H1 (cell line): ENCODE data around the gene RELB. TPM values are rescaled to one million over a fixed set of nuclear protein-coding genes. Genes with fewer than 3 reads are reported as not detected.

Source experiments
- BCL11A ChIP-seq, 2 experiments: IDR thresholded peaks; one replicate each; pipeline ENCODE4 v1.6.1; 2011; ENCODE audit warnings: low read depth in 2 of 2, low read length in 2 of 2, mild to moderate bottlenecking in 2 of 2
- BRCA1 ChIP-seq: IDR thresholded peaks from 2 replicates; pipeline ENCODE4 v1.6.1; 2012; ENCODE audit warnings: low read depth, low read length, improper control_type of control experiment
- CBX5 ChIP-seq: fragments of 300-800, 300-1000 bp; sonication (generic); IDR thresholded peaks from 2 replicates; pipeline ENCODE4 v1.7.1; 2016; ENCODE audit warnings: antibody characterized with exemption, low read length, low read depth
- CREB1 ChIP-seq: IDR thresholded peaks from 2 replicates; pipeline ENCODE4 v1.6.1; 2012; ENCODE audit warnings: inconsistent platforms
- CTBP2 ChIP-seq: IDR thresholded peaks from 2 replicates; pipeline ENCODE4 v1.7.0; 2011; ENCODE audit warnings: borderline replicate concordance, mild to moderate bottlenecking, moderate library complexity, mixed read lengths, low read length; ENCODE audit not compliant: insufficient read depth, insufficient read length
- GTF2F1 ChIP-seq: IDR thresholded peaks from 2 replicates; pipeline ENCODE4 v1.6.1; 2012; ENCODE audit warnings: low read depth, low read length, improper control_type of control experiment, borderline replicate concordance
- JUN ChIP-seq: IDR thresholded peaks from 2 replicates; pipeline ENCODE4 v1.6.1; 2011; ENCODE audit warnings: low read depth, mild to moderate bottlenecking, improper control_type of control experiment, low read length
- KDM1A ChIP-seq: fragments of 200-600, 300-600 bp; sonication (generic); IDR thresholded peaks from 2 replicates; pipeline ENCODE4 v1.7.1; 2016; ENCODE audit warnings: mild to moderate bottlenecking, low read length, borderline replicate concordance
- KDM5A ChIP-seq: fragments of 200-600 bp; IDR thresholded peaks from 2 replicates; pipeline ENCODE4 v1.7.1; 2012; ENCODE audit warnings: mild to moderate bottlenecking, low read length, inconsistent platforms, mixed read lengths
- PHF8 ChIP-seq: fragments of 200-600 bp; sonication (generic); conservative IDR thresholded peaks from 2 replicates; pipeline ENCODE4 v1.7.1; 2012; ENCODE audit warnings: low read depth, mild to moderate bottlenecking, inconsistent platforms, low read length, moderate library complexity
- POLR2A ChIP-seq, 2 experiments: IDR thresholded peaks; 1 replicate in 1 of 2; 2 replicates in 1 of 2; pipeline ENCODE4 v1.6.1; 2011; ENCODE audit warnings: low read depth in 2 of 2, low read length in 2 of 2, mild to moderate bottlenecking in 2 of 2; ENCODE audit errors: control extremely low read depth in 1 of 2
- RFX5 ChIP-seq: IDR thresholded peaks from 2 replicates; pipeline ENCODE4 v1.6.1; 2011; ENCODE audit warnings: low read depth, low read length, improper control_type of control experiment, borderline replicate concordance
- RXRA ChIP-seq: IDR thresholded peaks from 2 replicates; pipeline ENCODE4 v1.6.1; 2011; ENCODE audit warnings: low read depth, mild to moderate bottlenecking, low read length, moderate library complexity; ENCODE audit not compliant: insufficient read depth
- SAP30 ChIP-seq: fragments of 300-600 bp; sonication (generic); IDR thresholded peaks from 2 replicates; pipeline ENCODE4 v1.7.1; 2012; ENCODE audit warnings: low read length, moderate library complexity, mild to moderate bottlenecking, inconsistent platforms; ENCODE audit not compliant: insufficient read depth, insufficient replicate concordance
- SIRT6 ChIP-seq: IDR thresholded peaks from one replicate; pipeline ENCODE4 v1.7.1; 2012; ENCODE audit warnings: low read length, inconsistent platforms
- SIX5 ChIP-seq: IDR thresholded peaks from 2 replicates; pipeline ENCODE4 v1.6.1; 2011; ENCODE audit warnings: mild to moderate bottlenecking, low read depth, low read length
- SP2 ChIP-seq: IDR thresholded peaks from 2 replicates; pipeline ENCODE4 v1.6.1; 2012; ENCODE audit warnings: mild to moderate bottlenecking, low read length, inconsistent platforms
- SUZ12 ChIP-seq: fragments of 200-600 bp; sonication (generic); IDR thresholded peaks from 2 replicates; pipeline ENCODE4 v1.6.1; 2012; ENCODE audit warnings: mild to moderate bottlenecking, inconsistent platforms, low read length, moderate library complexity, mixed read lengths
- TAF1 ChIP-seq: IDR thresholded peaks from 2 replicates; pipeline ENCODE4 v1.6.1; 2011; ENCODE audit warnings: mild to moderate bottlenecking, low read depth, low read length
- TAF7 ChIP-seq: optimal IDR thresholded peaks from 2 replicates; pipeline ENCODE3; 2011; ENCODE audit warnings: low read depth, mild to moderate bottlenecking, inconsistent platforms, low read length, moderate library complexity, borderline replicate concordance
- TCF12 ChIP-seq: IDR thresholded peaks from 2 replicates; pipeline ENCODE4 v1.6.1; 2011; ENCODE audit warnings: low read depth, mild to moderate bottlenecking, low read length
- polyA plus RNA-seq, 7 experiments: library from polyadenylated mRNA; depleted of rRNA in 3 of 7; stranded (reverse) in 5 of 7; unstranded in 2 of 7; fragments of >200 nt in 5 of 7; fragments of 200-250 nt in 2 of 7; gene quantifications; 1 replicate in 5 of 7; 2 replicates in 1 of 7; 4 replicates in 1 of 7; pipeline versions ENCODE4 v1.2.1 to v1.2.3, GENCODE V29; 2011 to 2013; ENCODE audit warnings: missing spikeins in 2 of 7, mixed read lengths in 2 of 7
- total RNA-seq: library from RNA; stranded (reverse); fragmentation: NEBNext Ultra II Directional; extraction: Animal tissue kit (Norgen Biotek cat#: 25700); gene quantifications from 2 replicates; pipeline ENCODE4 v1.2.1, GENCODE V29; 2021
- TF ChIP-seq, protein P1 (sequence below), 3 experiments: IDR thresholded peaks; 1 replicate in 2 of 3; 2 replicates in 1 of 3; pipeline versions ENCODE4 v1.5.1 to v1.6.1; 2011; ENCODE audit warnings: low read length in 3 of 3, mild to moderate bottlenecking in 3 of 3, inconsistent platforms in 2 of 3, low read depth in 1 of 3, moderate library complexity in 1 of 3; ENCODE audit not compliant: insufficient read depth in 1 of 3; ENCODE audit errors: control extremely low read depth in 1 of 3
- TF ChIP-seq, protein P2 (sequence below): IDR thresholded peaks from 2 replicates; pipeline ENCODE4 v1.6.1; 2012; ENCODE audit warnings: inconsistent platforms

Gene RELB
- total and polyA plus RNA-seq, 2 of the 8 experiments (the other 6 are each of a cell fraction or from before 2014, with no cell fraction given), result 10.0 to 13.1 TPM

DNA sequence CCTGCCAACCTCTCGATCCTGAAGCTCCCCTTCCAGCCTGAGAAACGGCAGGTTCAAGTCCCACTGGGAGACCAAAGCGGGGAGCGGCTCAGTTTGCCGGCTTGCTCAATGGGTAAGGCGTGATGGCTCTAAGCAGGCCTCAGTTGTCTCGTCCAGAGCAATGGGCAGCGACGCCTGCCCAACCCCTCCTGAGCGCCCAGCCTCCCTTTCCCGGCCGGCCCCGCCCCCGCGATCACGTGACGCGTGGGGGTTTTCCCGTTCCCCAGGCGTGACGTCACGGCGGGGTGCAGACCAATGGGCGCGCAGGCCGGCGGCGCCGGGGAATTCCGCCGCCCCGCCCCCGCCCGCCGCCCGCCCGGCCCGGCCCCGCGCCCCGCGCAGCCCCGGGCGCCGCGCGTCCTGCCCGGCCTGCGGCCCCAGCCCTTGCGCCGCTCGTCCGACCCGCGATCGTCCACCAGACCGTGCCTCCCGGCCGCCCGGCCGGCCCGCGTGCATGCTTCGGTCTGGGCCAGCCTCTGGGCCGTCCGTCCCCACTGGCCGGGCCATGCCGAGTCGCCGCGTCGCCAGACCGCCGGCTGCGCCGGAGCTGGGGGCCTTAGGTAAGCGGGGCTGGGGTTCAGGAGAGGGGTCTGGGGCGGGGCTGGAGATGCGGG lies at the start of gene RELB (continued):
- peak; percentile 90; the same call in 1 of the 2 replicates for TF ChIP-seq PHF8
- TF ChIP-seq, protein P1, sequence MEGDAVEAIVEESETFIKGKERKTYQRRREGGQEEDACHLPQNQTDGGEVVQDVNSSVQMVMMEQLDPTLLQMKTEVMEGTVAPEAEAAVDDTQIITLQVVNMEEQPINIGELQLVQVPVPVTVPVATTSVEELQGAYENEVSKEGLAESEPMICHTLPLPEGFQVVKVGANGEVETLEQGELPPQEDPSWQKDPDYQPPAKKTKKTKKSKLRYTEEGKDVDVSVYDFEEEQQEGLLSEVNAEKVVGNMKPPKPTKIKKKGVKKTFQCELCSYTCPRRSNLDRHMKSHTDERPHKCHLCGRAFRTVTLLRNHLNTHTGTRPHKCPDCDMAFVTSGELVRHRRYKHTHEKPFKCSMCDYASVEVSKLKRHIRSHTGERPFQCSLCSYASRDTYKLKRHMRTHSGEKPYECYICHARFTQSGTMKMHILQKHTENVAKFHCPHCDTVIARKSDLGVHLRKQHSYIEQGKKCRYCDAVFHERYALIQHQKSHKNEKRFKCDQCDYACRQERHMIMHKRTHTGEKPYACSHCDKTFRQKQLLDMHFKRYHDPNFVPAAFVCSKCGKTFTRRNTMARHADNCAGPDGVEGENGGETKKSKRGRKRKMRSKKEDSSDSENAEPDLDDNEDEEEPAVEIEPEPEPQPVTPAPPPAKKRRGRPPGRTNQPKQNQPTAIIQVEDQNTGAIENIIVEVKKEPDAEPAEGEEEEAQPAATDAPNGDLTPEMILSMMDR (IDR thresholded peaks at IDR 0.05; ENCODE audit: control extremely low read depth in 1 of 3, insufficient read depth in 1 of 3, low read depth in 1 of 3, low read length in 3 of 3), result no peak
- TF ChIP-seq CTBP2, result no peak
- TF ChIP-seq RFX5, result no peak
- no peak for TF ChIP-seq SIX5
- TF ChIP-seq JUN, result no peak
- no peak for TF ChIP-seq SIRT6
- TF ChIP-seq POLR2A (IDR thresholded peaks at IDR 0.05; ENCODE audit: control extremely low read depth in 1 of 2, low read depth in 2 of 2, low read length in 2 of 2), result peak in 1 of 2 experiments; percentile 22; a peak in 1 of 3 replicates
- no peak; the same call in 1 of the 2 replicates for TF ChIP-seq BRCA1
- TF ChIP-seq TAF1, result no peak
- peak; percentile 96 for TF ChIP-seq KDM1A
- no peak for TF ChIP-seq KDM5A
- TF ChIP-seq CBX5, result no peak
- TF ChIP-seq BCL11A (IDR thresholded peaks at IDR 0.05; ENCODE audit: low read depth in 2 of 2, low read length in 2 of 2), result no peak
- peak; percentile 88 for TF ChIP-seq CREB1
- no peak for TF ChIP-seq SAP30
- TF ChIP-seq SP2, result no peak
- no peak for TF ChIP-seq SUZ12
- TF ChIP-seq, protein P2, sequence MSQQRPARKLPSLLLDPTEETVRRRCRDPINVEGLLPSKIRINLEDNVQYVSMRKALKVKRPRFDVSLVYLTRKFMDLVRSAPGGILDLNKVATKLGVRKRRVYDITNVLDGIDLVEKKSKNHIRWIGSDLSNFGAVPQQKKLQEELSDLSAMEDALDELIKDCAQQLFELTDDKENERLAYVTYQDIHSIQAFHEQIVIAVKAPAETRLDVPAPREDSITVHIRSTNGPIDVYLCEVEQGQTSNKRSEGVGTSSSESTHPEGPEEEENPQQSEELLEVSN, result no peak
- TF ChIP-seq RXRA, result no peak
- TF ChIP-seq GTF2F1, result peak; percentile 37
- no peak for TF ChIP-seq TAF7
- TF ChIP-seq TCF12, result no peak
